Measurements from ENCODE around the gene LIAS.
"Not testable (repeated sequence)": the region's sequence is repeated elsewhere in the genome, so short reads cannot be mapped to it uniquely, and the experiment has no call there.

Gene LIAS

DNA sequence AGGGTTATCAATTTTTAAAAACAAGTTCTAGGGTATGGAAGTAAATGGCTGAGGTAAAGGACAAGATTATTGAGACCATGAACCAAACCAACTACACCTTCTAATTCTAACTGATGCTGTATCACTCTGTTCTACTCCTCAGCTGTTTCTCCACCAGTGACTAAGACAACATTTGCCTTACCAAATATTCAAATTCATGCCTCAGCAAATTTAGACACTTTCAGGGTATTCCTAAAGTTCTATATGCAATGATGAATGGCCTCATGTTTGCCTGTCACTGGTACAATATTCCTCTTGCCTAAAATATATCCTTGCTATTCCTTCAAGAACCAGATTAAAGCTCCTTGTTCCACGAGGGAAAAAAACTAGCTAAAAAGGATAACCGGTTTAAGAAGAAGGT is 5.1 kb upstream of the LIAS start:
- DNase-seq: no peak

DNA sequence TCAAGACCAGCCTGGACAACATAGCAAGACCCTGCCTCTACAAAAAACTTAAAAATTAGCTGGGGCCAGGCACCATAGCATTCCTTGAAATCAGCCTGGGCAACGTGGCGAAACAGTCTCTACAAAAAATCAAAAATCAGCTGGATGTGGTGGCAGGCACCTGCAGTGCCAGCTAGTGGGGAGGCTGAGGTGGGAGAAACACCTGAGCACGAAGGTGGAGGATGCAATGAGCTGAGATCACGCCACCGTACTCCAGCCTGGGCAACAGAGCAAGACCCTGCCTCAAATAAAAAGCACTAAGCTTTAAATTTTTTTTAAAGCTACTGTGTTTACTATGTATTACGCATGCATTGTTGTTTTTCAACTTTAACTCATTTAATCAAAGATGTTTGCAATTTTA is 3.4 kb upstream of the LIAS start:
- DNase-seq: no peak

DNA sequence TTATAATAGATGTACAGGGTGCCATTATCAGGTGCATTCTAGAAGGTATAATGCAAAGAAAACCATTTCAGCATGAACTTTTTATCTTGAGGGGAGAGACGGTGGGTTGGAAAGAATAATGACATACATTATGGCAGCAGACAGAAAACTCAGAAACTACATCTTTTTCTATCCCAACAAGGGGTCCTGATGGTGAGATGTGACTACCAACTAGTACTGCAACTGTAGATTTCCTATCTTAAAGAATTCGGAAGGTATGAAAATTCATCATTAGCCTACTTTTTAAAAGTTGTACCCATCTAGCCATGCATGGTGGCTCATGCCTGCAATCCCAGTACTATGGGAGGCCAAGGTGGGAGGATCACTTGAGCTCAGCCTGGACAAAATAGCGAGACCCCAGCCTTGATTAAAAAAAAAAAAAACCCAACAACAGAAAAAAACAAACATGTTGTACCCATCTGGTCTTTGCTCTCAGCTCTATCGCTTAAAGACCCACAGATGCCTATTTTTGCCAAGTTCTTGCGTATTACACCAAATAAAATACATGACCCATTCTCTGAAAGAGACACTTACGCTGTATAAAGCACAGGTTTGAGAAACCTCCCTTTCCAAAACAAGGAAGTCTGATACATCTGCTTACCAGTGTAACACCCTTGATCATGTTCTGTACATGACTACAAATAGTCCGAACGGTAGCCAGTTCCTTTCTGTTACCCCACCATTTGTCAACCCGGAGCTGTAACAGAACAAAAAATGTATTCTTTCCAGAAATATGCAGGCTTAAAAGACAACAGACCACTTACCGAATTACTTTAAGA is 1.7 kb upstream of the LIAS start:
- no peak for DNase-seq

DNA sequence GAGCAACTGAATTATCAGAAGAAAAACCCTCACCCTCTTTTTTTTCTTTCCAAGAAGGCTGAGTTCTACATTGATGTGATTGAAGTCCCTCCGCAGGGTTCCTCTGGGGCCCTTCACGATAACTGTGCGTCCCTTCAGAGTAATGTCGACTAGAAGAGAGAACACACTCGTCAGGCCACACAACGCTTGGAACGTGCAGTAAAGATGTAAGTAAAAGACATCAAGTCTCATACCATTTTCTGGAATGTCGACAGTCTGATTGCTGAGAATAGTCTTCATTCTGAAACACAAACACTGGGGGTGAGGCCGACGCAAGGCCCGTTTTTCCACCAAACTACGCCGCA is 723 bp upstream of the LIAS start:
- not testable (repeated sequence) for DNase-seq

DNA sequence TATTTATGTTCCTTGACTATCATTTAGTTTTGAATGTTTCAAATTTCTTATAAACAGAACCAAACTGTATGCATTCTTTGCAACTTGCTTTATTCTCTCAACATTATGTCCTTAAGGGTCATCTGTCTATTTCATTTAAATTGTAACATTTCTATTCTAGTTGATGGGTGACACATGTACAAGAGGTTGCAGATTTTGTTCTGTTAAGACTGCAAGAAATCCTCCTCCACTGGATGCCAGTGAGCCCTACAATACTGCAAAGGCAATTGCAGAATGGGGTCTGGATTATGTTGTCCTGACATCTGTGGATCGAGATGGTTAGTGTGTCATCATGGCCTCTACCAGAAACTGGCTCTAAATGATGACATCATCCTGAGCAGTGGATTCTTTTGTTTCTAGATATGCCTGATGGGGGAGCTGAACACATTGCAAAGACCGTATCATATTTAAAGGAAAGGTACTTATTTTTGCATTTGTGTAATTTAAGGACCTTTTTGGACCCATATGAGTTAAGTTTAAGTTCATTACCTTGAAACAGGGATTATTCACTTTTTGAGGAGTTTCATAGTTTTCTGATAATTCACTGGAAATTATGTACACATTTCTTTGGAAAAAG is 6.1 kb downstream of the LIAS start:
- no peak for DNase-seq

DNA sequence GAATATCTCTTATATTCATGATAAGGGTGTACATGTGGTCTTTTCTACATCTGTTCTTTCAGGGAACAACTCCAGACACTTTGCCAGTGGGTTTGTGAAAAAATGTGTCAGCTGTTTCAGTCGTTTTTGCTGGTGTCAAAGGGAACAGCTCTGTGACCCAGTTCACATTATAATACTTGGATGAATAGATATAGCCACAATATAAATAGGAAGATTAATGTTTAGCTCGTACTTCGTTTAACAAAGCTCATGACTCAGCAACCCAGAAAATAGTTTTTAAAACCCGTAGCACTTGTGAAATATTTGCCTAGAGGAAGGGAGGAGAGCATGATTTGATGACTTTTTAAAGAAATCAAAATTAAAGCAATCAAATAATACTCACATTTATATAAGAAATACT is 7.9 kb downstream of the LIAS start:
- no peak for DNase-seq

DNA sequence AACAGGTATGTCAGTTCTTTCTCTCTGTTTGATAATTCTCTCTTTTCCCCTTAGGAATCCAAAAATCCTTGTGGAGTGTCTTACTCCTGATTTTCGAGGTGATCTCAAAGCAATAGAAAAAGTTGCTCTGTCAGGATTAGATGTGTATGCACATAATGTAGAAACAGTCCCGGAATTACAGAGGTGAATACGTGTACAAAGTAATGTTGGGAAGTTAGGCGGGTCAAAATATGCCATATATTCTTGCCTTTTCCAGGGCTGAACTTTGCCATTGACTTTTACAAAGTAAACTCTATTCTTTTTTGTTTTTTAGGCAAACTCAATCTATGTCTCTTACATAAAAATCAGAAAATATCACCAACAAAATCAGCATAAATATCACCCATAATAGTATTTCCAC is 8.6 kb downstream of the LIAS start:
- DNase-seq: no peak

DNA sequence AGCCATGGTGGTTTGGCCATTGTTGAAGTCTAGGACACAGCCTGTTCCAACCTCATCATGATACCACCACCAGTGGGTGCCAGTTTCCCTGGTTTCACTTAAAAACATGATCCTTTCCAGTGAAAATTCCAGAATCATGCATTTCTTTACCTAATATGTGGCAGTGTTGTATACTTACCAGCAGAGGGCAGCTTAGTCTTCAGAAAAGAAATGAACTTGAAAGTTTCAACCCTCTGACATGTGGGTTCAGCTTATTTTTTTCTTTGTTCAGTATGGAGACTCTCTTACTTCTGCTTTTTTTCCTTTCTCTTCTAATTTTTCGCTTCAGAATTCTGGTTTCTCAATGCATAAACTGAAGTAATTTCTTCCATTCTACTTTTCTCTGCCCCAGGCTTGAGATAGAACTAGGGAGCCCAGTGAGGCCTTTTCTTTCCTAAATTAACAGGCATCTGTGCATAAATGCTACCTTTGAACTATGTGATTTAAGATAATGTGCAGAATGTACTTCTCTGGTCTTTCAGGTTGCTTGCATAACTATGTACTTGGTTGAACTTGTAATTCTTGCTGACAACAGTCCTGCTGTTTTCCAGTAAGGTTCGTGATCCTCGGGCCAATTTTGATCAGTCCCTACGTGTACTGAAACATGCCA is 10.7 kb downstream of the LIAS start:
- no peak for DNase-seq

DNA sequence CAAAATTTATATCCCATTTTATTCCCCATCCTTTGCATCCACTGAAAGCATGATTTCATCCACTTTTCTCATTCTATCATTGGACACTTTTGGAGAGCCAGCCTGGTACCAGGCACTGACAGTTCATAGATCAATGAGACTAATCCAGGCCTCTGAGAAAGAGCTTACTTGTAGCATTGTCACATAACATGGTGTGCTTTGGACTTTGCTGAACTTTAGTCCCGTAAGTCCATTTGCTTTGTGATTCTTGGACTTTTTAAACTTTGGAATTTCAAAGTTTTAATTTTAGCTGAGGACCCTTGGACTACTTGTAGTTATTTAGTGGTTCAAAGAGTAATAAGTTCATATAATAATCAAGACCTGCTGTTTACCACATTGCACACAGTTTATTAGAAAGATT is 11.5 kb downstream of the LIAS start:
- DNase-seq: no peak

DNA sequence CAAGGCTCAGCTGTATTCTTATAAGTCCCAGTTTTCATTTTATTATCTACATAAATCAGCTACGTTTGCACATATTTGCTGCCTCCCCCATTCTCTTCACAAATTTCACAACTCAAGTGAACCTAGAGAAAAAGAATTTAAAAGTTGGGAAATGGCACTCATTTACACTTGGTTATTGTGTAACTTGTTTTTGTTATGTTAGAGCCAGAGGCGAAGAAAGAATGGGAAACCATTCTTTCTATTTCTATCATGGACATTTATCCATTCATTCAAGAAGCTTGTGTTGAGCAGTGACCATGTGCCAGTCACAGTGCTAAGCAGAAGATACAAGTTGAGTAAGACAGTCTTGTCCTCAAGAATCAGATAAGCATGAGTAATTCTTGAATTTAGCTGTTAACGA is 13.5 kb downstream of the LIAS start:
- DNase-seq: no peak

DNA sequence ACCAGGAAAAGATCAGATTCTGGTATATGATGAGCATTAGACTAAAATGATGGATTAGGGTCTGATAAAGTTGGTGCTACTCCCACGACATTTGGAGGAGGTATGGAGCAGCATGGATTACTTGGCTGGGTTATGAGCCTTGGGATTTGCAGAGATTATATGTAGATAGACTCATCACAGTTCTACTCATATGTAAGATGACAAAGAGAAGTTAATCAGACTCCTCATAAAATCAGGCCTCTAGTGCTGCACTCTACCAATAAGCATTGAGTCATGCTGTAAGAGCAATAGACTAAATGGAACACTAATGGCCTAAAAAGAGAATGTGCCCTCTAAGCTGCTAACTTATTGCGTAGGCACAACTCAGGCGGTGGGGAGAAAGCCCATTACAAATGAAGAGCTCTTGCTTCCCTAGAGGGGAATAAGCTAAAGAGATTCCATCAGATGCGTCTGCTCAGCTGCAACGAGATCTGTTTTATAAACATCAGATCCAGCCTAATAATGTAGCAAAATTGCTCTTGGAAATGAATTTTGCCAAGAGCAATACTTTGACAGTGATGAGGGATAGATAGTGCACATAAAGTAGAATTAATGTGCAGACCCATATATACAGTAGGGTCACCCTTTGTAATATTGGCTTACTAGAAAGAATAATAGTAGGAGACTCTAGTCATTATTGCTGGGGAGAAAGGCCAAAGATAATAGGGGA is 17.5 kb downstream of the LIAS start:
- no peak for DNase-seq

DNA sequence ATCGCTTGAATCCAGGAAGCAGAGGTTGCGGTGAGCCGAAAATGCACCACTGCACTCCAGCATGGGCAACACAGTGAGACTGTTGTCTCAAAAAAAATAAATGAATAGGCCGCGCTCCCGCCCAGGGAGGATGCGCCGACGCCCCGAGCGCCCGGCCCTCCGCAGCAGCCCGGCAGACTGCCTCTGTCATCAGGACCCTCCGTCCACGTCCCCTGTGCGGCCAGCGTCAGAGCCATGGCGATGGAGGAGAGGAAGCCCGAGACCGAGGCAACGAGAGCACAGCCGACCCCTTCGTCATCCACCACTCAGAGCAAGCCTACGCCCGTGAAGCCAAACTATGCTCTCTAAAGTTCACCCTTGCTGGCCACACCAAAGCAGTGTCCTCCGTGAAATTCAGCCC is 21.4 kb downstream of the LIAS start:
- no peak for DNase-seq

DNA sequence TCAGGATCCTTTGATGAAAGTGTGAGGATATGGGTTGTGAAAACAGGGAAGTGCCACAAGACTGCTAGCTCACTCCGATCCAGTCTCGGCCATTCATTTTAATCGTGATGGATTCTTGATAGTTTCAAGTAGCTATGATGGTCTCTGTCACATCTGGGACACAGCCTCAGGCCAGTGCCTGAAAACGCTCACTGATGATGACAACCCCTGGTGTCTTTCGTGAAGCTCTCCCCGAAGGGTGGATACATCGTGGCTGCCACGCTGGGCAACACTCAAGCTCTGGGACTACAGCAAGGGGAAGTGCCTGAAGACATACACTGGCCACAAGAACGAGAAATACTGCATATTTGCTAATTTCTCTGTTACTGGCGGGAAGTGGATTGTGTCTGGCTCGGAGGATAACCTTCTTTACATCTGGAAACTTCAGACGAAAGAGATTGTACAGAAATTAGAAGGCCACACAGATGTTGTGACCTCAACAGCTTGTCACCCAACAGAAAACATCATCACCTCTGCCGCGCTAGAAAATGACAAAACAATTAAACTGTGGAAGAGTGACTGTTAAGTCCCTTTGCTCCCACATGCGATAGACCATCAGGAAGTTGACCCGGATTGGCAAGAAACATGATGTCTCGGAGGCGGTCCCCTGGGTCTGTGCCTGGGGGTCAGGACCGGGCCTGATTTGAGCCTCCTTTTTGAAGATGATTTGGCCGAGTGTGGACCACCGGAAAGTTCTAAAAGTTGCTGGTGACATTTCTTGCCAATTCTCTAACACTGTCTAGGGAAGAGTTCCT is 22.2 kb downstream of the LIAS start:
- no peak for DNase-seq

DNA sequence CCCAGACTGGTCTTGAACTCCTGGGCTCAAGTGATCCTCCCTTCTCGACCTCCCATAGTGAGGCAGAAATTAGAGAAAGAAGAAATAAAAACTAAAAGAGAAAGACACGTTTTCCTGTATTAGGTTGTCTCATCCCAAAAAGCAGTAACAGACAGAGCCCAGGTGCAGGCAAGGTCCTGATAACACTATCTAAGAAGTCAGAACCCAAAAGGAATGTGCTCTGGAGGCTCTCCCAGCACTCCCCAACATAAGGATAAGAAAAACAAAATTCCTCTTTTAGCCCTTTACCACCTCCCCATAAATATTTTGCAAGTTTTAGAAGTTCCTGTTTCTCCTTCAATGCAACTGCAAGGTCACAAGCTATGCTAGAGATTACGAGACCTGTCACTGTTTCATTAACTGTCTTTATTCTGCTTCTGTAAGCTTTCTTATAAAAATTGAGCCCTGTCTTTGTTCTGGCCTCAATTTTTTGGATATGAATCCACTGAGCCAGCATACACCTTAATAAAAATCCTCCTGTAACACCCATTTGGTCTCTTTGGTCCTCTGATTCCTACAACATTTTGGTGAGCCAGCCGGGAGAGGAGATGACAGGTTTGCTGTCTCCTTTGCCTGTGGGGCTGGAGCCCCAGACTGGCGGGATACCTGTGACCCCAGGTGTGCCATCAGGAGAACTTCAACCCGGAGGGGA is 25.9 kb downstream of the LIAS start:
- DNase-seq: no peak

DNA sequence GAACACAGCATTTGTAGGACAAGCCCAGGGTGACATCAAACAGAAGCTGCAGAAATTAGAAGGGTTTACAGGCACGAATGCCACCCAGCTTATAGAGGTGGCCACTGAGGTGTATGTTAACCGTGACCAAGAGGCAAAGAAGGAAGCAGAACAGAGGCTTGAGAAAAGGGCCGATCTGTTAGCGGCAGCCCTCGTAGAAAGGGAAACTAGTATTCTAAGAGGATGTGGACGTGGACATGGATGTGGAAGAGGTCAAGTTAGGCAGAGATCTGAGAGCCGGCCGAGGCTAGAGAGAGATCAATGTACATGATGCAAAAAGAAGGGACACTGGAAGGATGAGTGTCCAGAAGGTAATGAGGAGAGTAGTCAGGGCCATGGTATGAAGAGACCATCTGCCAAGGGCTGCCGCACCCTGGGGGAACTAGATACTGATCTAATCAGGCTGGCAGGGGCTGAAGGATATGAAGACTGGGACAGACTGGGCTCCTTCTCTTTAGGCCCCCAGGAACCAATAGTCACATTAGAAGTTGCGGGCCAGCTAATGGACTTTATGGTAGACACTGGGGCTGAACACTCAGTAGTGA is 27.5 kb downstream of the LIAS start:
- no peak for DNase-seq

DNA sequence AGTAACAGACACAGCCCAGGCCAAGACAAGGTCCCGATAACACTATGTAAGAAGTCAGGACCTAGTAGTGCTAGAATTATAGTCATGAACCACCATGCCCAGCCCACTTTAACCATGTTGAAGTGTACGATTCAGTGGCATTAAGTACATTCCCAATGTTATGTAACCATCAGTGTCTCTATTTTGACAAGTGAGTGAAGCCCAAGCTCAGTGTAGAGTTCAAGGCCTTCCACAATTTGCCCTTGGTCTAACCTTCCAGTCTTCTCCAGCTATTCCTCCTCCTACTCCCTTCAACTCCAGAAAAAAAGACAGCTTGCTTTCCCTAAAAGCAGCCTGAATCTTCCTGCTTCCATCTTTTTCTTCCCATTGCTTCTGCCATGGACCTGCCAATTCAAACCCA is 31.5 kb downstream of the LIAS start:
- no peak for DNase-seq

DNA sequence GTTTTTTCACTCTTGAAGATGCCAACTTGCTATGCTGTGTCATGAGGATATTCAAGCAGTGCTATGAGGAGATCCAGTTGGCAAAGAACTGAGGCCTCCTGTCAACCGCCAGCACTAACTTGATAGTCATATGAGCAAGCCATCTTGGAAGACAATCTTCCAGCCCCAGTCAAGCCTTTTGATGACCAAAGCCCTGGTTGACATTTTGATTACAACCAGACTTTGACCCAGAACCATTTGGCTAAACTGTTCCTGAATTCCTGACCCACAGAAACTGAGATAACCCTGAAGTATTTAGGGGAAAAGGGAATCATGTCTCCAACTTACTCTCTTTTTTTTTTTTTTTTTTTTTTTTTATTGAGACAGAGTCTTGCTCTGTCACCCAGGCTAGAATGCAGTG is 35.5 kb downstream of the LIAS start:
- no peak for DNase-seq

DNA sequence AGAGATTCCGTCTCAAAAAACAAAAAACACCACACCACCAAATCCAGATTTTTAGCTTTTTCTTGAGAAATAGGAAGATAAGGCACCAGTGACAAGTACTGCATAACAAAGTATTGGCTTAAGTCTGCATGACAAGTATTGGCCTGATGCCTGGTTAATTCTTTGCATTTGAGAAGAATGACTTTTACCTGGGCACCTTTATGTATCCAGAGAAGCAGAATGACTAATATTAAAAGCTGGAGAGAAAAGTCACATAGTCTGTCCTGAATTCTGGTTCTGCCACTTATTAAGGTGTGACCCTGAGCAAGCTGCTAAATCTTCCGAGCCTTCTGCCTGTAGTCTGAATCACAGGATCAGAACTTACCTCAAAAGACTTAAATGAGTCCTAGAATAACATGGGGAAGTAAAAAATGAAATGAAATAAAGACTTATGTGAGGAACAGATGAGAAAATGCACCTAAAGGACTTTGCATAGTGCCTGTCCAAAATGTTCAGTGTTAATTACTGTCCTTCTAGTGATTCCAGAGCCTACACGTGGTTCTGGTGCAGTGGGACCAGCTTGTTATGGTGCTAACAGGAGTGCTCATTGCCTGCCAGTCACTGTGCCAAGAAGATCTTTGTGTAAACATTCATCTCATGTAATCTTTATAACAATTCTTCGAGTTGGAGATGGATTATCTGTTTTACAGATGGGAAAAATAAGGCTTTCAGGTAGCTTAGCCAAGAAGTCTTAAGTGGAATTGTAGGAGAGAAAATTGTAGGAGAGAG is 36.8 kb downstream of the LIAS start:
- no peak for DNase-seq

DNA sequence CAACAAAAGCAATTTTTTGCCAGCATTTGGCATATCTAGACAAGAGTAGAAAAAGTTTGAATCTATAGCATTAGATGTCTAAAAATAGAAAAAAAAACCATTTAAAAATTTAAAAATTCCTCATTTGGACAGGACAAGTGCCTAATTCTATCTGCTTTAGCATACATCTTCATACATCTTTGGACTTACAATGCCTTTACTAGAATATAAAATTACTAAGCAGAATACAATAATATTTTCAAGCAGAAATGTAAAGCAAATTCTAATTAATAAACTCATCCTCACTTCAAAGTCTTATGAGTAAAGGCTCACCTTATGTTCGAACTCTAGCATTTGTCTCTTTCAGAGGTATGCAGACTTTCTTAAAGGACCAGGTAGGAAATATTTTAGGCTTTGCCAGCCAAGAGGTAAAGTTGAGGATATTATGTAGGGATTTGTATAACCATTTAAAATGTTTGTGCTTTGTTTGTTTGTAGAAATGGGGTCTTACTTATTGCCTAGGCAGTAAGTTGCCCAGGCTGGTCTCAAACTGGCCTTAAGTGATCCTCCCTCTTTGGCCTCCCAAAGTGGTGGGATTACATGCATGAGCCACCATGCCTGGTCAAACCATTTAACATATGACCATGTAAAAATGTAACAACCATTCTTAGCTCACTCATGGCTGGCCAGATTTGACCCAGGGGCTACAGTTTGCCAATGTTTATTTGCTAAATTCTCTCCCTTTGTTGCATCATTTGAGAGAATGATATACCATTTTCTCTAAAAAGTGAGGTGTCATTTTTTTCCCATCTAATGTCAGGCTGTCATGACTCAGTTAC is 39.3 kb downstream of the LIAS start:
- DNase-seq: no peak

DNA sequence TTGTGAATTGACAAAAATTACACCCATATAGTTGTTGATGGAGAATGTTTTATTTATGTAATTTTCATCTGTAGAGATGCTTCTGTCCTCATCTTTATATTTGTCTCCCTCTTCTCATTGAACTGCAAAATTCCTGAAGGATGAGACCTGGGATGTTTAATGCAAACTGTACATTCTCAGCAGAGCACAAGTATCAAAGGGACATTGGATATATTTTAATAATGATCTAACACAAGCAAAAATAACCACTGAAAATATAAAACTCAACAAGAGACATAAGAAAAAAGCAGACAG is 39.8 kb downstream of the LIAS start:
- DNase-seq: no peak
